Breast epithelium (tissue), 3 donors: ENCODE results near the gene OR7G2.
"Not testable (repeated sequence)": the region's sequence is repeated elsewhere in the genome, so short reads cannot be mapped to it uniquely, and the experiment has no call there.

Source experiments
- CTCF ChIP-seq, 3 donors: fragments of 450-650 bp; IDR thresholded peaks; one replicate each; pipeline ENCODE4 v1.5.1; 2016 to 2017; ENCODE audit warnings: antibody characterized with exemption in 3 of 3, mild to moderate bottlenecking in 3 of 3, moderate library complexity in 3 of 3
- POLR2AphosphoS5 ChIP-seq, 3 donors: sonication (generic); formaldehyde crosslinking; IDR thresholded peaks; one replicate each; pipeline ENCODE4 v1.6.1; 2017; ENCODE audit warnings: antibody characterized with exemption in 3 of 3

- not testable (repeated sequence) for TF ChIP-seq POLR2AphosphoS5, CTCF (IDR thresholded peaks at IDR 0.05)
These were observed 53.6 kb downstream of the OR7G2 start for GRCh38 chr19:9053674-9054073.
